Bronchial epithelial cell (primary cell): ENCODE results near the gene DOP1B. TPM values are rescaled to one million over a fixed set of nuclear protein-coding genes. Genes with fewer than 3 reads are reported as not detected.
A peak's percentile ranks its signal among the peaks of the same experiment; 100 is the strongest.

Experiments used
- DNase-seq: peaks from one replicate; pipeline ENCODE4 v3.0.0-alpha.2; 2010; ENCODE audit warnings: low read depth
- FAIRE-seq: peaks from 2 replicates; lab custom pipeline; 2011; peaks lifted over from hg19 to GRCh38; lab: Jason Lieb, UNC
- H3K27me3 ChIP-seq: 2 replicates; pipeline ENCODE4 v1.5.1; 2011; ENCODE audit warnings: low read length; ENCODE audit not compliant: control insufficient read depth, insufficient read depth
- H3K36me3 ChIP-seq: 2 replicates; pipeline ENCODE4 v1.5.1; 2011; ENCODE audit warnings: low read length; ENCODE audit not compliant: control insufficient read depth, insufficient read depth
- H3K4me3 ChIP-seq: 2 replicates; pipeline ENCODE4 v1.5.1; 2011; ENCODE audit warnings: mild to moderate bottlenecking, low read depth, low read length, control low read depth
- total RNA-seq: library from RNA; depleted of rRNA; stranded (reverse); fragments of >200 nt; gene quantifications from 2 replicates; pipeline ENCODE4 v1.2.1, GENCODE V29; 2014
- TF ChIP-seq, protein P1 (sequence below): IDR thresholded peaks from 2 replicates; pipeline ENCODE4 v1.5.1; 2011; ENCODE audit warnings: mild to moderate bottlenecking, moderate library complexity, low read length, control low read depth, inconsistent platforms; ENCODE audit not compliant: insufficient read depth, severe bottlenecking

The DOP1B gene, protein sequence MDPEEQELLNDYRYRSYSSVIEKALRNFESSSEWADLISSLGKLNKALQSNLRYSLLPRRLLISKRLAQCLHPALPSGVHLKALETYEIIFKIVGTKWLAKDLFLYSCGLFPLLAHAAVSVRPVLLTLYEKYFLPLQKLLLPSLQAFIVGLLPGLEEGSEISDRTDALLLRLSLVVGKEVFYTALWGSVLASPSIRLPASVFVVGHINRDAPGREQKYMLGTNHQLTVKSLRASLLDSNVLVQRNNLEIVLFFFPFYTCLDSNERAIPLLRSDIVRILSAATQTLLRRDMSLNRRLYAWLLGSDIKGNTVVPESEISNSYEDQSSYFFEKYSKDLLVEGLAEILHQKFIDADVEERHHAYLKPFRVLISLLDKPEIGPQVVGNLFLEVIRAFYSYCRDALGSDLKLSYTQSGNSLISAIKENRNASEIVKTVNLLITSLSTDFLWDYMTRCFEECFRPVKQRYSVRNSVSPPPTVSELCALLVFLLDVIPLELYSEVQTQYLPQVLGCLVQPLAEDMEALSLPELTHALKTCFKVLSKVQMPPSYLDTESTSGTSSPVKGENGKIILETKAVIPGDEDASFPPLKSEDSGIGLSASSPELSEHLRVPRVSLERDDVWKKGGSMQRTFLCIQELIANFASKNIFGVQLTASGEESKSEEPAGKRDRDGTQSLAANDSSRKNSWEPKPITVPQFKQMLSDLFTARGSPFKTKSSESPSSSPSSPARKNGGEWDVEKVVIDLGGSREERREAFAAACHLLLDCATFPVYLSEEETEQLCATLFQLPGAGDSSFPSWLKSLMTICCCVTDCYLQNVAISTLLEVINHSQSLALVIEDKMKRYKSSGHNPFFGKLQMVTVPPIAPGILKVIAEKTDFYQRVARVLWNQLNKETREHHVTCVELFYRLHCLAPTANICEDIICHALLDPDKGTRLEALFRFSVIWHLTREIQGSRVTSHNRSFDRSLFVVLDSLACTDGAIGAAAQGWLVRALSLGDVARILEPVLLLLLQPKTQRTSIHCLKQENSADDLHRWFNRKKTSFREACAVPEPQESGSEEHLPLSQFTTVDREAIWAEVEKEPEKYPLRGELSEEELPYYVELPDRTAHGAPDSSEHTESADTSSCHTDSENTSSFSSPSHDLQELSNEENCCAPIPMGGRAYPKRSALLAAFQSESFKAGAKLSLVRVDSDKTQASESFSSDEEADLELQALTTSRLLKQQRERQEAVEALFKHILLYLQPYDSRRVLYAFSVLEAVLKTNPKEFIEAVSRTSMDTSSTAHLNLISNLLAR (N-terminal part only)
- total RNA-seq = 3.4 and 5.8 TPM in 2 replicates

DNA sequence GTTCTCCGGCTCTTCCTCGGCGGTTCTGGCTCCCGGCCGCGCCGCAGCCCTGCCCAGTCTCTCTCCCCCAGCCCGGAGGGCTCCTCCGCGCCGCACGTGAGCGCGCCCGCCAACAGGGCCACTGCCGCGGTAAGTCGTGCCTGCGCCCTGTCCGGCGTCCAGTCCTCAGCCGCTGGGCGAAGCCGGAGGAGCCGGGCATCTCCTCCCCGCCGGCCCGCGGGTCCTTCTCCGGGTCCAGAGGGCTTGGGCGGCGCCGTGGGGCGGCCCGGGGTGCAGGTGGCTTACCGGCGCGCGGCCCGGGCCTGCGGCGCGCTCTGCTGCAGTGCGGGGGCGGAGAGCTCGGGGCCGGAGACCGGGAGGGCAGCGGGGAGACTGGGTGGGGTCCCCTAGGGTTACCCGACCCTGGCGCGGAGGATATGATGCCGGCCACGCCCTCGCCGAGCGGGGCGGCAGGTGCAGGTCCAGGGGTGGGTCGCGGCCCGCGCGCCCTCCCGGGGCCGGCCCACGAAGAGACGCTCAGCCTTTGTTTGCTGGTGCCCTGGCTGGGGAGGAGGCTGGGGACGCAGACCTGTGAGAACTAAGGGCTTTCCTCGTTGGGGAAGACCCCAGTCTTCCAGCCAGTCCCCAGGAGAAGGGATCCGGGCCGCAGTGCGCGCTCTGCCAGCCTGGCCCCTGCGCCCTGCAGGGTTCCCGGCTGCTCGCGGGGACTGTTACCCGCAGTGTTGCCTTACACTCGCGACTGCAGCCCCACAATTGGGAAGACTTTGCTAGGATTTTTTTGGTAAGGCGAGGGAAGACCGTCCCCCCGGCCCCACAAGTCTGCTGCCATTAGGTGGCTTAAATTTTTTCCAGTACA lies at the start of gene DOP1B:
TSS of gene DOP1B (plus strand) at position 10 of the 856 bp plus-strand sequence. CDS start 7,910 bp downstream, outside the sequence.
- H3K27me3 ChIP-seq = no peaks in the 10 kb centered on the region

DNA sequence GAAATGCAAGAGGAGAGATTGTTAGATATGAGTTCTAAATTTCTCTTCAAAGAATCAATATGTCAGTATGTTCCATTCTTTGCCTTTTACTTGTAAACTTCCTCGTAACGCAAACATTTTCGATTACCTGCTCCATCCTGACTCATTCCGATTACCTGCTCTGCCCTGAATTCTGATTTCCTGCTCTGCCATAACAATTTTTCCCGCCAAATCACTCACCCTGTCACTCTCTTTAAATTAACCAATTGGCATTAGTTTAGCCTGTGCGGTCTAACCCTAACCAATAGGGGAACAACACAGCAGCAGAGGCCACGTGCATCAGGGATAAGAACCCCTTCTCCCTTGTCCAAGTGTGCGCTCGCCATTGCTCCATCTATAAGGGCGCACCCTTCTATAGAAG lies 46.8 kb upstream of the DOP1B start:
- DNase-seq = no peak
- no peaks in the 10 kb centered on the region for H3K27me3 ChIP-seq
- H3K36me3 ChIP-seq = no peaks in the 10 kb centered on the region
- no peak for FAIRE-seq
- TF ChIP-seq, protein P1, sequence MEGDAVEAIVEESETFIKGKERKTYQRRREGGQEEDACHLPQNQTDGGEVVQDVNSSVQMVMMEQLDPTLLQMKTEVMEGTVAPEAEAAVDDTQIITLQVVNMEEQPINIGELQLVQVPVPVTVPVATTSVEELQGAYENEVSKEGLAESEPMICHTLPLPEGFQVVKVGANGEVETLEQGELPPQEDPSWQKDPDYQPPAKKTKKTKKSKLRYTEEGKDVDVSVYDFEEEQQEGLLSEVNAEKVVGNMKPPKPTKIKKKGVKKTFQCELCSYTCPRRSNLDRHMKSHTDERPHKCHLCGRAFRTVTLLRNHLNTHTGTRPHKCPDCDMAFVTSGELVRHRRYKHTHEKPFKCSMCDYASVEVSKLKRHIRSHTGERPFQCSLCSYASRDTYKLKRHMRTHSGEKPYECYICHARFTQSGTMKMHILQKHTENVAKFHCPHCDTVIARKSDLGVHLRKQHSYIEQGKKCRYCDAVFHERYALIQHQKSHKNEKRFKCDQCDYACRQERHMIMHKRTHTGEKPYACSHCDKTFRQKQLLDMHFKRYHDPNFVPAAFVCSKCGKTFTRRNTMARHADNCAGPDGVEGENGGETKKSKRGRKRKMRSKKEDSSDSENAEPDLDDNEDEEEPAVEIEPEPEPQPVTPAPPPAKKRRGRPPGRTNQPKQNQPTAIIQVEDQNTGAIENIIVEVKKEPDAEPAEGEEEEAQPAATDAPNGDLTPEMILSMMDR = no peak
- no peak overlapping the region for H3K4me3 ChIP-seq

More for the DNA sequence above, at the start of gene DOP1B:
- TF ChIP-seq, protein P1 = no peak
- DNase-seq (no peak), FAIRE-seq (no peak)
- no peaks in the 10 kb centered on the region for H3K36me3 ChIP-seq
- peak within 1 kb of the TSS; percentile 76 for H3K4me3 ChIP-seq

DNA sequence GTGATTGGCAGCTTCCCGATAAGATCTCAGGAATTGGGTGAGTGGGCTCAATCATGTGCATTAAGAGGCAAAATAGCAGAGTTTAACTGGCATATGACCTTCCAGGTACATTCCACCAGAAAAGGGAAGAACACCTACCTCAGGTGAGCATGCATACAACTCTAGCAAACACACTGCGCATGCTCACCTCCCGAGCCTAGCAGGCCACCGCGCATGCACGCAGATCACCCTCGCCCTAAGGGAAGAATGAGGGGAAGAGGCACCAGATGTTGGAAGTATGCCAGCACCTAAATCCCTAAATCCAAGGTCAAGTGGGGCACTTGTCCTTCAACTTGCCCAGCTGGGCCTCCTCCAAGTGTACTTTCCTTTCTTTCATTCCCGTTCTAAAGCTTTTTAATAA lies 45.4 kb upstream of the DOP1B start:
- FAIRE-seq (no peak), DNase-seq (no peak)
- TF ChIP-seq, protein P1 = no peak
- H3K36me3 ChIP-seq = no peaks in the 10 kb centered on the region
- H3K27me3 ChIP-seq = no peaks in the 10 kb centered on the region
- no peak overlapping the region for H3K4me3 ChIP-seq

DNA sequence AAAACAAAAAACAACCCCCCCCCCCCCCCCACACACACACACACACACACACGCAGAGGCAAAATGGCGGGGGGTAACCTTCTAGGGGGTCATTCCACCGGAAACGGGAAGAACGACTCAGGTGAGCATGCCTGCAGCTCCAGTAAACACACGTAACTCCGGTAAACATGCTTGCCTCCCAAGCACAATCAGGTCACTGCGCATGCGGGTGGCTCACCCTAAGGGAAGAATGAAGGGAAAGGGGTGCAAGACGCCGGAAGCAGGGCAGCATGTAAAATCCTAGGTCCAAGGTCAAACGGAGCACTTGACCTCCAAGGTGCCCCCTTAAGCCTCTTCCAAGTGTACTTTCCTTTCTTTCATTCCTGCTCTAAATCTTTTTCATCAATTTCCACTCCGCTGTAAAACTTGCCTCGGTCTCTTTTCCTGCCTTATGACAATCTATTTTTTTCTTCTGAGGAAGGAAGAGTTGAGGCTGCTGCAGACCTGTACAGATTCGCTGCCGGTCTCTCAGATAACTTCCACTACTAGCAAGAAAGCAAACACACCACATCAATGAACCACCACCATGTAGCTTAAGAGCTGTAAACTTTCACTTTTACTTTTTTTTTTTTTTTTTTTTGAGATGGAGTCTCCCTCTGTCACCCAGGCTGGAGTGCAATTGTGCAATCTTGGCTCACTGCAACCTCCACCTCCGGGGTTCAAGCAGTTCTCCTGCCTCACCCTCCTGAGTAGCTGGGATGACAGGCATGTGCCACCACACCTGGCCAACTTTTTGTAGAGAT lies 42.8 kb upstream of the DOP1B start:
- Histone ChIP-seq H3K27me3 (no peaks in the 10 kb centered on the region), H3K36me3 (no peaks in the 10 kb centered on the region), H3K4me3 (peak overlapping the region; percentile 32)
- TF ChIP-seq, protein P1 = no peak
- DNase-seq (peak; percentile 66), FAIRE-seq (no peak)
